ENCODE measurements around the gene MAPKAPK3. TPM values are rescaled to one million over a fixed set of nuclear protein-coding genes. Genes with fewer than 3 reads are reported as not detected.

Gene MAPKAPK3
- total and polyA plus RNA-seq, 8 donors, result 15.8 to 30.6 (median 23.1) TPM

GRCh38 chr3:50603261-50604109, 13.5 kb upstream of the MAPKAPK3 start:
- WGBS, 2 donors, result 63 to 70% methylated on average over 4 of the region's 4 CpGs
- ATAC-seq, result no peak
- intact Hi-C loops (cut with DNase I), result no loop called here
- Histone ChIP-seq H3K36me3 (peaks cover 0 to 20% (median 12%) of the 10 kb centered on the region in 3 donors), H3K27me3 (no peaks in the 10 kb centered on the region), H3K4me3 (no peak overlapping the region), H3K9me3 (no peaks in the 10 kb centered on the region), H3K4me1 (peaks cover 73 to 91% (median 79%) of the 10 kb centered on the region in 3 donors), H3K27ac (peak overlapping the region; percentile 97 to 99 (median 98))
- peak in 1 of 6 donors; percentile 25 for DNase-seq
- no peak for TF ChIP-seq CTCF (IDR thresholded peaks at IDR 0.05)
- FAIRE-seq, result no peak

- no peak for TF ChIP-seq CTCF (IDR thresholded peaks at IDR 0.05)
- ATAC-seq (no peak), DNase-seq (no peak), FAIRE-seq (no peak)
- 61 to 65% methylated on average over 5 of the region's 5 CpGs for WGBS, 2 donors
- peak overlapping the region; percentile 74 to 99 (median 90) for H3K27ac ChIP-seq
- intact Hi-C loops (cut with DNase I), result no loop called here
- H3K27me3 ChIP-seq, result no peaks in the 10 kb centered on the region
- H3K4me1 ChIP-seq, result peaks cover 73 to 94% (median 75%) of the 10 kb centered on the region in 3 donors
- no peaks in the 10 kb centered on the region for H3K9me3 ChIP-seq
- peaks cover 0 to 20% (median 12%) of the 10 kb centered on the region in 3 donors for H3K36me3 ChIP-seq
- no peak overlapping the region for H3K4me3 ChIP-seq
Measured at GRCh38 chr3:50604110-50604621, 12.8 kb upstream of the MAPKAPK3 start.

GRCh38 chr3:50604628-50605588, 12.0 kb upstream of the MAPKAPK3 start:
- FAIRE-seq (no peak), ATAC-seq (peak; percentile 39 to 53 (median 50)), DNase-seq (peak; percentile 86 to 93 (median 90))
- Histone ChIP-seq H3K36me3 (peaks cover 0 to 20% (median 12%) of the 10 kb centered on the region in 3 donors), H3K4me3 (no peak overlapping the region), H3K27ac (peak overlapping the region; percentile 74 to 99 (median 90)), H3K4me1 (peaks cover 68 to 94% (median 69%) of the 10 kb centered on the region in 3 donors), H3K9me3 (no peaks in the 10 kb centered on the region), H3K27me3 (no peaks in the 10 kb centered on the region)
- intact Hi-C loops (cut with DNase I), result no loop called here
- TF ChIP-seq CTCF (IDR thresholded peaks at IDR 0.05), result no peak
- 34 to 36% methylated on average over 14 of the region's 14 CpGs for WGBS, 2 donors

GRCh38 chr3:50605901-50606326, 11.0 kb upstream of the MAPKAPK3 start:
- 30 to 32% methylated on average over 5 of the region's 5 CpGs for WGBS, 2 donors
- Histone ChIP-seq H3K36me3 (peaks cover 0 to 20% (median 12%) of the 10 kb centered on the region in 3 donors), H3K9me3 (no peaks in the 10 kb centered on the region), H3K27me3 (no peaks in the 10 kb centered on the region), H3K4me1 (peaks cover 58 to 85% (median 60%) of the 10 kb centered on the region in 3 donors), H3K27ac (peak overlapping the region; percentile 74 to 99 (median 90)), H3K4me3 (peak overlapping the region in 1 of 4 donors; percentile 15)
- FAIRE-seq (no peak), ATAC-seq (no peak), DNase-seq (no peak)
- no peak for TF ChIP-seq CTCF (IDR thresholded peaks at IDR 0.05)
- intact Hi-C loops (cut with DNase I), result no loop called here
